MM.1S (cell line): Measurements from ENCODE around the gene BAZ1B.
"Not testable (repeated sequence)": the region's sequence is repeated elsewhere in the genome, so short reads cannot be mapped to it uniquely, and the experiment has no call there.

Source experiments
- DNase-seq: peaks from one replicate; pipeline ENCODE4 v3.0.0-alpha.2; 2015
- H2AFZ ChIP-seq: fragments of 300-600 bp; sonication (generic); 2 replicates; pipeline ENCODE4 v1.6.0; 2016; ENCODE audit warnings: antibody characterized with exemption, low read length
- H3F3A ChIP-seq: fragments of 300-600 bp; sonication (generic); 2 replicates; pipeline ENCODE4 v1.6.1; 2016; ENCODE audit warnings: mild to moderate bottlenecking, antibody characterized with exemption, low read length, moderate library complexity, mixed read lengths; ENCODE audit not compliant: insufficient read depth
- H3K27ac ChIP-seq: fragments of 300-600 bp; sonication (generic); 2 replicates; pipeline ENCODE4 v1.5.1; 2016; ENCODE audit warnings: mild to moderate bottlenecking, low read length
- H3K27me3 ChIP-seq: fragments of 300-600 bp; sonication (generic); replicated peaks from 2 replicates; pipeline ENCODE4 v1.6.0; 2016; ENCODE audit warnings: low read length; ENCODE audit not compliant: insufficient read depth
- H3K36me3 ChIP-seq: fragments of 300-600 bp; sonication (generic); replicated peaks from 2 replicates; pipeline ENCODE4 v1.6.1; 2016; ENCODE audit warnings: mild to moderate bottlenecking, low read length, mixed read lengths; ENCODE audit not compliant: insufficient read depth
- H3K4me1 ChIP-seq: fragments of 300-600 bp; sonication (generic); 2 replicates; pipeline ENCODE4 v1.6.1; 2016; ENCODE audit warnings: low read length, mixed read lengths
- H3K4me2 ChIP-seq: fragments of 300-600 bp; sonication (generic); 2 replicates; pipeline ENCODE4 v1.6.0; 2016; ENCODE audit warnings: low read depth, low read length
- H3K4me3 ChIP-seq: fragments of 300-600 bp; sonication (generic); 2 replicates; pipeline ENCODE4 v1.5.1; 2016; ENCODE audit warnings: low read length, mixed read lengths
- H3K79me2 ChIP-seq: fragments of 300-600 bp; sonication (generic); 2 replicates; pipeline ENCODE4 v1.6.1; 2016; ENCODE audit warnings: mixed run types, low read length, mixed read lengths
- H3K9ac ChIP-seq: fragments of 300-600 bp; sonication (generic); 2 replicates; pipeline ENCODE4 v1.6.1; 2016; ENCODE audit warnings: low read length, mixed read lengths
- H3K9me2 ChIP-seq: fragments of 300-600 bp; sonication (generic); replicated peaks from 2 replicates; pipeline ENCODE4 v1.6.1; 2016; ENCODE audit warnings: mild to moderate bottlenecking, low read length, mixed read lengths; ENCODE audit not compliant: insufficient read depth
- H3K9me3 ChIP-seq: fragments of 300-600 bp; sonication (generic); replicated peaks from 2 replicates; pipeline ENCODE4 v1.6.1; 2016; ENCODE audit warnings: mild to moderate bottlenecking, low read length, mixed read lengths; ENCODE audit not compliant: insufficient read depth
- H4K20me1 ChIP-seq: fragments of 300-600 bp; sonication (generic); 2 replicates; pipeline ENCODE4 v1.6.1; 2016; ENCODE audit warnings: mild to moderate bottlenecking, low read length, moderate library complexity, mixed read lengths; ENCODE audit not compliant: insufficient read depth
- CTCF ChIP-seq: fragments of 300-600 bp; sonication (generic); IDR thresholded peaks from 2 replicates; pipeline ENCODE4 v1.5.1; 2016; ENCODE audit warnings: antibody characterized with exemption, low read length, mixed read lengths
- EZH2 ChIP-seq: fragments of 300-600 bp; sonication (generic); optimal IDR thresholded peaks from 2 replicates; pipeline ENCODE3; 2017; ENCODE audit warnings: low read depth, mild to moderate bottlenecking, antibody characterized with exemption, low read length, mixed read lengths
- EZH2phosphoT487 ChIP-seq: fragments of 300-600 bp; sonication (generic); IDR thresholded peaks from 2 replicates; pipeline ENCODE4 v1.6.1; 2018; ENCODE audit warnings: antibody characterized with exemption, low read length

The BAZ1B gene

DNA sequence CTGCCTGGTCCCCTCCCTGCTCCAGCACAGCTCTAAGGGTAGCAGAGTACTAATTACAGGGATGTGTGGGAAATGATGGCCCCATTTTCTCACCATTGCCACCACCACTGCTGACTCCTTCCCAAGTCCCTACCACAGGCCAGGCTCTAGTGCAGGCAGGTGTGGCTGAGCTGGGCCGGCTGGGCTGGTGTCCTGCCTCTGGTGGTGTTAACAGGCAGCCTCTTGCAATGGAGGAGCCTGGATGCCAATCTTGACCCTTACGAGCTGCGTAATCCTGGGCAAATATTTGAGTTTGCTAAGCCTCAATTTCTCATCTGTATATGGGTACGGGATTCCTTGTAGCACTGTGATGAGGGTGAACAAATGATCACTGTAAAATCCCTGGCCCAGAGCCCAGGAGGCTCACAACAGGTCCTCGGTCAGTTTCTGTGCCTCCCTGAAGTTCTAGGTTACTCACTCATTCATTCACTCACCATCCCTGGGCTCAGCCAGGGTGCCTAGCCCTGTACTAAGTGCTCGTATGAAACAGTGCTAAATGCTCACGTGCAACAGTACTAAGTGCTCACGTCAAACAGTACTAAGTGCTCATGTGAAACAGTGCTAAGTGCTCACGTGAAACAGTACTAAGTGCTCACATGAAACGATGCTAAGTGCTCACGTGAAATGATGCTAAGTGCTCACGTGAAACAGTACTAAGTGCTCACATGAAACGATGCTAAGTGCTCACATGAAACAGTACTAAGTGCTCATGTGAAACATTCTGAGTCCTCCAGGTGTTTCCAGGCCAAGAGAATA is 90.9 kb downstream of the BAZ1B start:
- no peaks in the 10 kb centered on the region for H3K9me3 ChIP-seq
- H2AFZ ChIP-seq = no peak overlapping the region
- H3K27ac ChIP-seq = no peak overlapping the region
- no peak for TF ChIP-seq EZH2phosphoT487
- no peak for TF ChIP-seq CTCF
- no peak for TF ChIP-seq EZH2
- no peaks in the 10 kb centered on the region for H3K4me1 ChIP-seq
- no peaks in the 10 kb centered on the region for H3F3A ChIP-seq
- H3K4me3 ChIP-seq = no peak overlapping the region
- no peaks in the 10 kb centered on the region for H3K9me2 ChIP-seq
- H3K36me3 ChIP-seq = no peaks in the 10 kb centered on the region
- DNase-seq = no peak
- H3K4me2 ChIP-seq = no peak overlapping the region
- no peak overlapping the region for H3K9ac ChIP-seq
- H4K20me1 ChIP-seq = no peaks in the 10 kb centered on the region
- no peaks in the 10 kb centered on the region for H3K27me3 ChIP-seq
- H3K79me2 ChIP-seq = no peaks in the 10 kb centered on the region

- not testable (repeated sequence) for H2AFZ ChIP-seq, H3F3A ChIP-seq, H3K9me3 ChIP-seq, DNase-seq, H3K79me2 ChIP-seq, H3K27ac ChIP-seq, H4K20me1 ChIP-seq, H3K9me2 ChIP-seq, H3K4me2 ChIP-seq, H3K9ac ChIP-seq, H3K4me3 ChIP-seq, H3K36me3 ChIP-seq, H3K4me1 ChIP-seq, H3K27me3 ChIP-seq
These were observed 91.6 kb downstream of the BAZ1B start for GRCh38 chr7:73430540-73430939.

GRCh38 chr7:73429622-73430505 is 92.2 kb downstream of the BAZ1B start:
- no peaks in the 10 kb centered on the region for H3K9me3 ChIP-seq
- H3K9ac ChIP-seq = no peak overlapping the region
- DNase-seq = no peak
- H3K36me3 ChIP-seq = no peaks in the 10 kb centered on the region
- H3K27ac ChIP-seq = no peak overlapping the region
- H3K9me2 ChIP-seq = no peaks in the 10 kb centered on the region
- H3K27me3 ChIP-seq = no peaks in the 10 kb centered on the region
- no peak for TF ChIP-seq EZH2phosphoT487
- TF ChIP-seq CTCF = no peak
- no peak for TF ChIP-seq EZH2
- no peak overlapping the region for H2AFZ ChIP-seq
- no peaks in the 10 kb centered on the region for H3K4me1 ChIP-seq
- no peaks in the 10 kb centered on the region for H3F3A ChIP-seq
- no peak overlapping the region for H3K4me2 ChIP-seq
- no peaks in the 10 kb centered on the region for H4K20me1 ChIP-seq
- H3K4me3 ChIP-seq = no peak overlapping the region
- no peaks in the 10 kb centered on the region for H3K79me2 ChIP-seq

- H3K27me3 ChIP-seq = no peaks in the 10 kb centered on the region
- H3K9me3 ChIP-seq = no peaks in the 10 kb centered on the region
- no peaks in the 10 kb centered on the region for H3F3A ChIP-seq
- no peaks in the 10 kb centered on the region for H3K4me1 ChIP-seq
- no peaks in the 10 kb centered on the region for H3K9me2 ChIP-seq
- H3K36me3 ChIP-seq = no peaks in the 10 kb centered on the region
- no peak for TF ChIP-seq EZH2phosphoT487
- TF ChIP-seq CTCF = no peak
- TF ChIP-seq EZH2 = no peak
- no peaks in the 10 kb centered on the region for H4K20me1 ChIP-seq
- H3K4me3 ChIP-seq = no peak overlapping the region
- H3K9ac ChIP-seq = no peak overlapping the region
- H2AFZ ChIP-seq = no peak overlapping the region
- no peak overlapping the region for H3K4me2 ChIP-seq
- no peaks in the 10 kb centered on the region for H3K79me2 ChIP-seq
- no peak overlapping the region for H3K27ac ChIP-seq
- DNase-seq = no peak
These were observed 92.9 kb downstream of the BAZ1B start for GRCh38 chr7:73429215-73429614.
